Stimulated activated CD8-positive, alpha-beta memory T cell treated with anti-CD3 and anti-CD28 coated beads, Interleukin-15, amount 100 ng/mL, for 4 hours (primary cell): Measurements from ENCODE around the gene DARS1.
"Not testable (repeated sequence)": the region's sequence is repeated elsewhere in the genome, so short reads cannot be mapped to it uniquely, and the experiment has no call there.

Experiments used
- DNase-seq, 2 donors: peaks; one replicate each; pipeline ENCODE4 v3.0.0-alpha.2; 2020; ENCODE audit warnings: low read depth in 2 of 2

The DARS1 gene

GRCh38 chr2:135945526-135945925 lies 39.9 kb downstream of the DARS1 start:
- no peak for DNase-seq

- DNase-seq, result no peak
Observed at GRCh38 chr2:135944625-135945024, 40.8 kb downstream of the DARS1 start.

GRCh38 chr2:135942936-135943688 lies 42.3 kb downstream of the DARS1 start:
- no peak for DNase-seq

- DNase-seq, result no peak
Observed at GRCh38 chr2:135936524-135936923, 48.9 kb downstream of the DARS1 start.

- no peak for DNase-seq
Observed at GRCh38 chr2:135935914-135936313, 49.5 kb downstream of the DARS1 start.

GRCh38 chr2:135931776-135932443 lies 53.5 kb downstream of the DARS1 start:
- DNase-seq, result no peak

- DNase-seq, result no peak
Observed at GRCh38 chr2:135926605-135927004, 58.8 kb downstream of the DARS1 start.

- DNase-seq, result no peak
Observed at GRCh38 chr2:135925571-135925970, 59.9 kb downstream of the DARS1 start.

GRCh38 chr2:135916207-135916606 lies 69.2 kb downstream of the DARS1 start:
- no peak for DNase-seq

- DNase-seq, result no peak
Observed at GRCh38 chr2:135914485-135914884, 70.9 kb downstream of the DARS1 start.

GRCh38 chr2:135913727-135914365 lies 71.6 kb downstream of the DARS1 start:
- DNase-seq, result no peak

- DNase-seq, result no peak
Observed at GRCh38 chr2:135909976-135910375, 75.5 kb downstream of the DARS1 start.

- no peak for DNase-seq
Observed at GRCh38 chr2:135905679-135906078, 79.7 kb downstream of the DARS1 start.

- DNase-seq, result no peak
Observed at GRCh38 chr2:135904341-135904989, 81.0 kb downstream of the DARS1 start.

- DNase-seq, result no peak
Observed at GRCh38 chr2:135903650-135904049, 81.8 kb downstream of the DARS1 start.

GRCh38 chr2:135899567-135899966 lies 85.9 kb downstream of the DARS1 start:
- DNase-seq, result no peak

GRCh38 chr2:135898234-135898786 lies 87.1 kb downstream of the DARS1 start:
- no peak for DNase-seq

GRCh38 chr2:135894930-135895329 lies 90.5 kb downstream of the DARS1 start:
- no peak for DNase-seq

- DNase-seq, result no peak
Observed at GRCh38 chr2:135893374-135893794, 92.0 kb downstream of the DARS1 start.

- no peak for DNase-seq
Observed at GRCh38 chr2:135890835-135891234, 94.6 kb downstream of the DARS1 start.

GRCh38 chr2:135890149-135890548 lies 95.3 kb downstream of the DARS1 start:
- DNase-seq, result no peak

GRCh38 chr2:135888587-135888986 lies 96.8 kb downstream of the DARS1 start:
- not testable (repeated sequence) for DNase-seq
